Bone marrow (tissue), 2 donors: ENCODE measurements around the gene CADM4.
"Not testable (repeated sequence)": the region's sequence is repeated elsewhere in the genome, so short reads cannot be mapped to it uniquely, and the experiment has no call there.

Source experiments
- DNase-seq, 2 donors: peaks; one replicate each; lab custom pipeline; 2025; lab: John Stamatoyannopoulos, UW

The CADM4 gene

GRCh38 chr19:43606569-43607229, 33.0 kb downstream of the CADM4 start:
- DNase-seq = no peak

- no peak for DNase-seq
Measured at GRCh38 chr19:43605875-43606568, 33.6 kb downstream of the CADM4 start.

- DNase-seq = not testable (repeated sequence)
Measured at GRCh38 chr19:43600326-43600725, 39.3 kb downstream of the CADM4 start.

- no peak for DNase-seq
Measured at GRCh38 chr19:43599635-43600295, 39.9 kb downstream of the CADM4 start.

- DNase-seq = no peak
Measured at GRCh38 chr19:43598445-43599240, 41.0 kb downstream of the CADM4 start.

- DNase-seq = no peak
Measured at GRCh38 chr19:43597876-43598275, 41.8 kb downstream of the CADM4 start.

- DNase-seq = no peak
Measured at GRCh38 chr19:43596842-43597461, 42.7 kb downstream of the CADM4 start.

- DNase-seq = peak; percentile 98
Measured at GRCh38 chr19:43595999-43596841, 43.4 kb downstream of the CADM4 start, which contains the start of the genes IRGQ and ZNF576. Gene IRGQ (minus strand): TSS chr19:43596134. CDS start chr19:43595338, 796 bp downstream. Gene ZNF576 (plus strand): TSS chr19:43596595. CDS start chr19:43597109, 514 bp downstream.

GRCh38 chr19:43595605-43595998, 44.0 kb downstream of the CADM4 start:
- DNase-seq = no peak

GRCh38 chr19:43594710-43595604, 44.7 kb downstream of the CADM4 start:
- peak; percentile 42 to 72 for DNase-seq

- DNase-seq = no peak
Measured at GRCh38 chr19:43594081-43594697, 45.5 kb downstream of the CADM4 start.

- no peak for DNase-seq
Measured at GRCh38 chr19:43592800-43593350, 46.8 kb downstream of the CADM4 start.

- no peak for DNase-seq
Measured at GRCh38 chr19:43591904-43592772, 47.5 kb downstream of the CADM4 start.

- DNase-seq = no peak
Measured at GRCh38 chr19:43589678-43590077, 50.0 kb downstream of the CADM4 start.

- DNase-seq = no peak
Measured at GRCh38 chr19:43589277-43589676, 50.4 kb downstream of the CADM4 start.

- not testable (repeated sequence) for DNase-seq
Measured at GRCh38 chr19:43587029-43587428, 52.6 kb downstream of the CADM4 start.

- no peak for DNase-seq
Measured at GRCh38 chr19:43586346-43586745, 53.3 kb downstream of the CADM4 start.

GRCh38 chr19:43584484-43584883, 55.2 kb downstream of the CADM4 start:
- DNase-seq = no peak
